Measurements from ENCODE around the gene DNMT3A. TPM values are rescaled to one million over a fixed set of nuclear protein-coding genes. Genes with fewer than 3 reads are reported as not detected.
A peak's percentile ranks its signal among the peaks of the same experiment; 100 is the strongest.

The DNMT3A gene
- total RNA-seq (2022) (8.0 and 11.5 TPM in 2 replicates), Bru-seq, nascent RNA (percentile 52 among the genes with signal in this experiment), BruChase-seq, experiment 1, labeled RNA remaining after a 6-hour chase (percentile 57 among the genes with signal in this experiment), BruChase-seq, experiment 2, labeled RNA remaining after a 2-hour chase (percentile 57 among the genes with signal in this experiment)
- long read RNA-seq, full-length matches to known transcripts: 3 of 9 reads
- long read RNA-seq, partial matches to known transcripts: 4 of 9 reads
- long read RNA-seq, other reads (novel, unspliced or antisense): 2 of 9 reads

DNA sequence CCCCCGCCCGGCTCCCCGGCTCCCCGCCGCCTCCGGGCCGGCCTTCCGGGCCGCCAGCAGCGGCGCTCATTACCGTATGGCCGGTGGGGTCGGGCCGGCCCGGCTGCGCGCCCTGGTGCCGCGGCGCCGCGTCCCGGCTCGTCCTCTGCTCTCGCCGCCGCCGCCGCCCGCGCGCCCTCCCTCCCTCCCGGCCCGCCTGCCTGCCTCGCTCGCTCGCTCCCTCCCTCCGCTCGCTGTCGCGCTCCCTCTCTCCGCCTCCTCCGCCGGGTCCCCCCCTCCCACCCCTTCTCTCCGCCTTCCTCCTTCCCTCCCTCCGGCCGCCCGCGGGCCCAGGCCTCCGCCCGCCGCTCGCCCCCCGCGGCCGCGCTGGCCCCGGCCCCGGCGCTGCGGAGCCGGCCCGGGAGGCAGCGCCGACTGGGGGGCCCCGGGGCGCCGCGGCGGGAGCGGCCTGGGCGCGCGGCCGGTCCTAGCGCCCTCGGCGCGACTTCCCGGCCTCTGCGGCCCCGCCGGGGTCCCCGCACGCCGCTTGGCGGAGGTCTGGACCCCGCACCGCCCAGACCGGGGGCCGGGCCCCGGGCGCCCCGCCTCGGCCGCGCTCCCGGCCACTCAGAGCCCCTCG lies at the start of gene DNMT3A:
Gene DNMT3A (minus strand): TSS at position 173 of the 619 bp plus-strand sequence. CDS start 27,941 bp downstream, outside the sequence.
- no TSS peak for BruUV-seq (replicated peaks)
- TF ChIP-seq, protein P1, sequence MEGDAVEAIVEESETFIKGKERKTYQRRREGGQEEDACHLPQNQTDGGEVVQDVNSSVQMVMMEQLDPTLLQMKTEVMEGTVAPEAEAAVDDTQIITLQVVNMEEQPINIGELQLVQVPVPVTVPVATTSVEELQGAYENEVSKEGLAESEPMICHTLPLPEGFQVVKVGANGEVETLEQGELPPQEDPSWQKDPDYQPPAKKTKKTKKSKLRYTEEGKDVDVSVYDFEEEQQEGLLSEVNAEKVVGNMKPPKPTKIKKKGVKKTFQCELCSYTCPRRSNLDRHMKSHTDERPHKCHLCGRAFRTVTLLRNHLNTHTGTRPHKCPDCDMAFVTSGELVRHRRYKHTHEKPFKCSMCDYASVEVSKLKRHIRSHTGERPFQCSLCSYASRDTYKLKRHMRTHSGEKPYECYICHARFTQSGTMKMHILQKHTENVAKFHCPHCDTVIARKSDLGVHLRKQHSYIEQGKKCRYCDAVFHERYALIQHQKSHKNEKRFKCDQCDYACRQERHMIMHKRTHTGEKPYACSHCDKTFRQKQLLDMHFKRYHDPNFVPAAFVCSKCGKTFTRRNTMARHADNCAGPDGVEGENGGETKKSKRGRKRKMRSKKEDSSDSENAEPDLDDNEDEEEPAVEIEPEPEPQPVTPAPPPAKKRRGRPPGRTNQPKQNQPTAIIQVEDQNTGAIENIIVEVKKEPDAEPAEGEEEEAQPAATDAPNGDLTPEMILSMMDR (IDR thresholded peaks at IDR 0.05; ENCODE audit: unreplicated experiment): no peak
- no peaks in the 10 kb centered on the region for H3K9me3 Mint-ChIP-seq (ENCODE audit: unreplicated experiment)
- ChIA-PET POLR2A (no interaction called here), CTCF (interaction anchor here (1.2 to 1.5 kb wide), 3 partner anchors 14 to 42 kb away, joined by 4 to 8 read pairs (median 4); no protein-coding TSS in a partner anchor)
- no peaks in the 10 kb centered on the region for H3K4me1 Mint-ChIP-seq (ENCODE audit: insufficient read depth, unreplicated experiment)
- intact Hi-C loops (cut with micrococcal nuclease): loop anchor here (1.0 to 5.0 kb wide), 2 partner anchors 35 to 180 kb away; no protein-coding TSS in a partner anchor
- H3K4me3 Mint-ChIP-seq (ENCODE audit: unreplicated experiment): peak within 1 kb of the TSS; percentile 79
- H3K27ac Mint-ChIP-seq (ENCODE audit: low read depth, unreplicated experiment): no peak within 1 kb of the TSS
- no peaks in the 10 kb centered on the region for H3K36me3 Mint-ChIP-seq (ENCODE audit: insufficient read depth, unreplicated experiment)
- DNase-seq (ENCODE audit: unreplicated experiment): peak; percentile 47
- H3K27me3 Mint-ChIP-seq (ENCODE audit: insufficient read depth, unreplicated experiment): no peaks in the 10 kb centered on the region

DNA sequence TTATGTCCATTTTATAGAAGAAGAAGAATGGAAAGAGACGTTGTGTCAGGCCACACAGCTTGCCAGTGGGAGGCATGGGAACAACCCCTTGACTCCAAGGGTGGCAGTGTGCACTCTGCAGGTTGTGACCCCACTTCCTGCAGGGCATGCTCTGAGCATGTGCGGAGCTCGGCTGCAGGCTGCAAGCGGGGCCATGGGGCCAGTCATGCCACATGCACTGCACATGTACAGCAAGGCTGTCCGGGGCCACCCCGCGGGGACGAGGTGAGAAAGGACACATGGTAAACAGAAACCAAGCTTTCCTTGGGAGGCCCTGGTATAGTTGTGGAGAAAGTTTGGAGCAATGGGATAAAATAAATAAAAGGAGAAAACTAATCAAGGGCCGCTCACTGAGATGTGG lies 47.4 kb upstream of the DNMT3A start:
- intact Hi-C loops (cut with micrococcal nuclease): no loop called here
- DNase-seq (ENCODE audit: unreplicated experiment): no peak
- Mint-ChIP-seq H3K4me3 (ENCODE audit: unreplicated experiment) (no peak overlapping the region), H3K27ac (ENCODE audit: low read depth, unreplicated experiment) (peak overlapping the region; percentile 71), H3K4me1 (ENCODE audit: insufficient read depth, unreplicated experiment) (no peaks in the 10 kb centered on the region), H3K9me3 (ENCODE audit: unreplicated experiment) (no peaks in the 10 kb centered on the region), H3K27me3 (ENCODE audit: insufficient read depth, unreplicated experiment) (no peaks in the 10 kb centered on the region), H3K36me3 (ENCODE audit: insufficient read depth, unreplicated experiment) (peaks cover 13% of the 10 kb centered on the region)
- TF ChIP-seq, protein P1 (IDR thresholded peaks at IDR 0.05; ENCODE audit: unreplicated experiment): no peak
- no TSS peak for BruUV-seq (replicated peaks)
- POLR2A ChIA-PET: no interaction called here
- CTCF ChIA-PET: interaction anchor here (0.7 to 2.8 kb wide), 2 partner anchors 14 to 28 kb away, joined by 3 to 6 read pairs; no protein-coding TSS in a partner anchor

DNA sequence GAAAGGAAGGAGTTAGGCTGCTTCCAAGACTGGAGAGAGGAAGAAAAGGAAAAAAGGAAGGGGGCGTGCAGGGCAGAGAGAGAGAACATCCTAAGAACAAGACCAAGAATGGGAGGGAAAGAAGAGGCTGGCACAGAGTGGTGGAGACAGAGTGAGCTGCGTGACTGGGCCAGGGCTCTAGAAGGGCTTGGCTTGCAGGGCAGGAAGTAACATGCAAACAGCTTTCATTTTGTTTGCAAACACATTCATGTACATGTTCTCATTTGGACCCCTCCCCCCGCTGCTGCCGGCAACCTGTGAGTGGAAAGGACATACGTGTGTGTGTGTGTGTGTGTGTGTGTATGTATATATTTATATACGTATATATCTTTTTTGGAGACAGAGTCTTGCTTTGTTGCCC lies 46.8 kb upstream of the DNMT3A start:
- no peak overlapping the region for H3K27ac Mint-ChIP-seq (ENCODE audit: low read depth, unreplicated experiment)
- no peaks in the 10 kb centered on the region for H3K4me1 Mint-ChIP-seq (ENCODE audit: insufficient read depth, unreplicated experiment)
- BruUV-seq (replicated peaks): no TSS peak
- no peak overlapping the region for H3K4me3 Mint-ChIP-seq (ENCODE audit: unreplicated experiment)
- POLR2A ChIA-PET: no interaction called here
- TF ChIP-seq, protein P1 (IDR thresholded peaks at IDR 0.05; ENCODE audit: unreplicated experiment): no peak
- CTCF ChIA-PET: interaction anchor here (1.2 to 2.8 kb wide), 3 partner anchors 10 to 13 kb away, joined by 3 to 6 read pairs (median 3); no protein-coding TSS in a partner anchor
- peaks cover 13% of the 10 kb centered on the region for H3K36me3 Mint-ChIP-seq (ENCODE audit: insufficient read depth, unreplicated experiment)
- no peaks in the 10 kb centered on the region for H3K27me3 Mint-ChIP-seq (ENCODE audit: insufficient read depth, unreplicated experiment)
- no peak for DNase-seq (ENCODE audit: unreplicated experiment)
- H3K9me3 Mint-ChIP-seq (ENCODE audit: unreplicated experiment): no peaks in the 10 kb centered on the region
- intact Hi-C loops (cut with micrococcal nuclease): no loop called here

- TF ChIP-seq, protein P1 (IDR thresholded peaks at IDR 0.05; ENCODE audit: unreplicated experiment): no peak
- DNase-seq (ENCODE audit: unreplicated experiment): no peak
- BruUV-seq (replicated peaks): no TSS peak
- Mint-ChIP-seq H3K4me3 (ENCODE audit: unreplicated experiment) (no peak overlapping the region), H3K4me1 (ENCODE audit: insufficient read depth, unreplicated experiment) (no peaks in the 10 kb centered on the region), H3K27ac (ENCODE audit: low read depth, unreplicated experiment) (no peak overlapping the region), H3K9me3 (ENCODE audit: unreplicated experiment) (no peaks in the 10 kb centered on the region), H3K36me3 (ENCODE audit: insufficient read depth, unreplicated experiment) (peaks cover 13% of the 10 kb centered on the region), H3K27me3 (ENCODE audit: insufficient read depth, unreplicated experiment) (no peaks in the 10 kb centered on the region)
- ChIA-PET CTCF (interaction anchor here (1.2 to 2.8 kb wide), 3 partner anchors 9 to 12 kb away, joined by 3 to 6 read pairs (median 3); no protein-coding TSS in a partner anchor), POLR2A (no interaction called here)
- intact Hi-C loops (cut with micrococcal nuclease): no loop called here
Observed at GRCh38 chr2:25387876-25388449, 46.2 kb upstream of the DNMT3A start.
